NCI-H82 treated with DMSO at 0.1 percent for 48 hours (cell line): Measurements from ENCODE around the gene MSL1.
"Not testable (repeated sequence)": the region's sequence is repeated elsewhere in the genome, so short reads cannot be mapped to it uniquely, and the experiment has no call there.

Experiments
- DNase-seq: peaks from one replicate; lab custom pipeline; 2025; ENCODE audit not compliant: unreplicated experiment; lab: John Stamatoyannopoulos, UW

The MSL1 gene

GRCh38 chr17:40124279-40125141 lies 2.7 kb downstream of the MSL1 start:
- DNase-seq = no peak

GRCh38 chr17:40129498-40129897 lies 7.7 kb downstream of the MSL1 start:
- DNase-seq = no peak

GRCh38 chr17:40130352-40131042 lies 8.7 kb downstream of the MSL1 start:
- DNase-seq = no peak

- no peak for DNase-seq
Observed at GRCh38 chr17:40134184-40134583, 12.4 kb downstream of the MSL1 start.

- DNase-seq = no peak
Observed at GRCh38 chr17:40135817-40136216, 14.0 kb downstream of the MSL1 start.

- DNase-seq = no peak
Observed at GRCh38 chr17:40139566-40140058, 17.8 kb downstream of the MSL1 start.

GRCh38 chr17:40143166-40143565 lies 21.4 kb downstream of the MSL1 start:
- DNase-seq = not testable (repeated sequence)

- DNase-seq = no peak
Observed at GRCh38 chr17:40145476-40145875, 23.7 kb downstream of the MSL1 start.

- DNase-seq = no peak
Observed at GRCh38 chr17:40148527-40148926, 26.8 kb downstream of the MSL1 start.

GRCh38 chr17:40150276-40150675 lies 28.5 kb downstream of the MSL1 start:
- no peak for DNase-seq

GRCh38 chr17:40151414-40151963 lies 29.7 kb downstream of the MSL1 start:
- no peak for DNase-seq

GRCh38 chr17:40153603-40154236 lies 31.9 kb downstream of the MSL1 start:
- no peak for DNase-seq

- DNase-seq = no peak
Observed at GRCh38 chr17:40157973-40158372, 36.2 kb downstream of the MSL1 start.

- DNase-seq = no peak
Observed at GRCh38 chr17:40158438-40159013, 36.8 kb downstream of the MSL1 start.

- no peak for DNase-seq
Observed at GRCh38 chr17:40159456-40159855, 37.7 kb downstream of the MSL1 start.

GRCh38 chr17:40167685-40168261 lies 46.0 kb downstream of the MSL1 start:
- DNase-seq = no peak

- no peak for DNase-seq
Observed at GRCh38 chr17:40168262-40168832, 46.6 kb downstream of the MSL1 start.

- DNase-seq = no peak
Observed at GRCh38 chr17:40170325-40170724, 48.6 kb downstream of the MSL1 start.

- DNase-seq = no peak
Observed at GRCh38 chr17:40171750-40172149, 50.0 kb downstream of the MSL1 start.

- no peak for DNase-seq
Observed at GRCh38 chr17:40173091-40173777, 51.5 kb downstream of the MSL1 start.
